Adrenal gland (tissue), 5 donors: Measurements from ENCODE around the gene MAD1L1.

ENCODE experiments used
- CTCF ChIP-seq, 6 experiments: fragments of 450-650 bp in 4 of 6; fragments of 200-600 bp in 2 of 6; sonication (generic) in 1 of 6; IDR thresholded peaks; 1 replicate in 5 of 6; 2 replicates in 1 of 6; pipeline versions ENCODE4 v1.5.1 to v1.8.0; 2016 to 2021; ENCODE audit warnings: antibody characterized with exemption in 6 of 6, mild to moderate bottlenecking in 2 of 6, moderate library complexity in 1 of 6
- POLR2A ChIP-seq, 2 donors: fragments of 450-650 bp; IDR thresholded peaks; one replicate each; pipeline ENCODE4 v1.6.1; 2017; ENCODE audit warnings: antibody characterized with exemption in 2 of 2, mild to moderate bottlenecking in 2 of 2, moderate library complexity in 1 of 2
- donor health status: DM: no; HTN: no; CAD: no.

- TF ChIP-seq CTCF (IDR thresholded peaks at IDR 0.05) (no peak), POLR2A (IDR thresholded peaks at IDR 0.05) (no peak)
Measured at GRCh38 chr7:2046581-2047565, 185.9 kb downstream of the MAD1L1 start.
